GM12878 (cell line): ENCODE measurements around the gene SEC23IP. TPM values are rescaled to one million over a fixed set of nuclear protein-coding genes. Genes with fewer than 3 reads are reported as not detected.

ENCODE experiments used
- ATAC-seq: fragments of 200-7000 bp; cut with Tn5 transposase; 3 replicates; pipeline ENCODE4 v1.9.1; 2020; ENCODE audit warnings: mild to moderate bottlenecking, moderate library complexity
- BruUV-seq: library from RNA; stranded (reverse); fragments of 400-500 nt; replicated peaks from 2 replicates; lab custom pipeline; 2021; lab: Mats Ljungman, UMichigan
- CTCF ChIA-PET: fragments of 300-600 bp; sonication (Branson Sonifier 250); formaldehyde crosslinking; extraction: SDS; loops from one replicate; lab custom pipeline; 2021; ENCODE audit warnings: inconsistent platforms; lab: Yijun Ruan, JAX
- POLR2A ChIA-PET: fragments of 350-600 bp; formaldehyde crosslinking; extraction: SDS; loops from one replicate; lab custom pipeline; 2021; ENCODE audit warnings: inconsistent platforms; lab: Charles Lee
- RAD21 ChIA-PET: fragments of 300-600 bp; sonication (Branson Sonifier 250); formaldehyde crosslinking; loops from one replicate; lab custom pipeline; 2023; ENCODE audit warnings: antibody characterized with exemption; ENCODE audit not compliant: unreplicated experiment; lab: Charles Lee
- SMC1A ChIA-PET: fragments of 300-600 bp; sonication (Branson Sonifier 250); formaldehyde crosslinking; loops from one replicate; lab custom pipeline; 2023; ENCODE audit not compliant: unreplicated experiment, uncharacterized antibody; lab: Charles Lee
- DNase-seq: peaks from one replicate; pipeline ENCODE4 v3.0.0-alpha.2; 2011; ENCODE audit warnings: low read depth, low spot score
- FAIRE-seq: peaks from 3 replicates; lab custom pipeline; 2011; peaks lifted over from hg19 to GRCh38; lab: Jason Lieb, UNC
- H2AFZ ChIP-seq: 2 replicates; pipeline ENCODE4 v1.6.0; 2011; ENCODE audit warnings: low read depth, low read length, control low read depth; ENCODE audit not compliant: control insufficient read depth
- H3K27ac ChIP-seq: 2 replicates; pipeline ENCODE4 v1.5.1; 2011; ENCODE audit warnings: control low read depth; ENCODE audit not compliant: control insufficient read depth, insufficient read depth
- H3K27me3 ChIP-seq, 2 experiments: replicated peaks in 1 of 2; 2 replicates each; pipeline versions ENCODE4 v1.6.0 to v1.6.1; 2011; ENCODE audit warnings: low read length in 1 of 2; ENCODE audit not compliant: control insufficient read depth in 2 of 2, insufficient read depth in 2 of 2
- H3K36me3 ChIP-seq, 2 experiments: 2 replicates each; pipeline ENCODE4 v1.5.1; 2011; ENCODE audit warnings: low read length in 1 of 2; ENCODE audit not compliant: control insufficient read depth in 2 of 2, insufficient read depth in 2 of 2
- H3K4me1 ChIP-seq: 2 replicates; pipeline ENCODE4 v1.6.1; 2011; ENCODE audit warnings: mild to moderate bottlenecking, low read length, moderate library complexity, mixed read lengths; ENCODE audit not compliant: control insufficient read depth, insufficient read depth
- H3K4me2 ChIP-seq: 2 replicates; pipeline ENCODE4 v1.6.0; 2011; ENCODE audit warnings: control low read depth; ENCODE audit not compliant: control insufficient read depth, insufficient read depth
- H3K4me3 ChIP-seq: fragments of 200-600 bp; sonication (generic); 2 replicates; pipeline ENCODE4 v1.5.1; 2016
- H3K79me2 ChIP-seq: 2 replicates; pipeline ENCODE4 v1.6.0; 2011; ENCODE audit warnings: low read length; ENCODE audit not compliant: control insufficient read depth, insufficient read depth
- H3K9ac ChIP-seq: 2 replicates; pipeline ENCODE4 v1.8.0; 2011; ENCODE audit warnings: low read length, control low read depth, mixed read lengths; ENCODE audit not compliant: control insufficient read depth, insufficient read depth
- H3K9me3 ChIP-seq: replicated peaks from 3 replicates; pipeline ENCODE4 v1.5.1; 2011; ENCODE audit warnings: mild to moderate bottlenecking, low read length; ENCODE audit not compliant: control insufficient read depth, insufficient read depth
- H4K20me1 ChIP-seq: 2 replicates; pipeline ENCODE4 v1.6.0; 2011; ENCODE audit not compliant: control insufficient read depth, insufficient read depth
- ATF7 ChIP-seq: fragments of 450-650 bp; IDR thresholded peaks from 2 replicates; pipeline ENCODE4 v1.6.1; 2016; ENCODE audit warnings: low read depth, mild to moderate bottlenecking
- CREM ChIP-seq: IDR thresholded peaks from 2 replicates; pipeline ENCODE4 v1.6.1; 2014; ENCODE audit warnings: antibody characterized with exemption, low read depth
- EZH2 ChIP-seq: IDR thresholded peaks from 2 replicates; pipeline ENCODE4 v1.6.1; 2012; ENCODE audit warnings: low read depth, mild to moderate bottlenecking, control low read depth, inconsistent platforms, low read length, borderline replicate concordance; ENCODE audit not compliant: control insufficient read depth
- NFYB ChIP-seq: IDR thresholded peaks from 2 replicates; pipeline ENCODE4 v1.6.1; 2011; ENCODE audit warnings: low read depth, mild to moderate bottlenecking, low read length, improper control_type of control experiment, moderate library complexity; ENCODE audit not compliant: insufficient read depth
- RAD51 ChIP-seq: fragments of 450-650 bp; IDR thresholded peaks from 2 replicates; pipeline ENCODE4 v1.6.1; 2016; ENCODE audit warnings: moderate library complexity, mild to moderate bottlenecking, inconsistent platforms
- SREBF2 ChIP-seq: IDR thresholded peaks from 2 replicates; pipeline ENCODE4 v1.6.1; 2012; ENCODE audit warnings: mild to moderate bottlenecking, low read length
- STAT1 ChIP-seq: fragments of 450-650 bp; conservative IDR thresholded peaks from 2 replicates; pipeline ENCODE4 v1.6.1; 2014; ENCODE audit warnings: antibody characterized with exemption, mild to moderate bottlenecking
- WRNIP1 ChIP-seq: IDR thresholded peaks from 2 replicates; pipeline ENCODE4 v1.6.1; 2011; ENCODE audit warnings: low read depth, low read length, improper control_type of control experiment, borderline replicate concordance
- YY1 ChIP-seq: IDR thresholded peaks from 2 replicates; pipeline ENCODE4 v1.6.1; 2011; ENCODE audit warnings: low read depth, mild to moderate bottlenecking, low read length
- ZBED1 ChIP-seq: IDR thresholded peaks from 2 replicates; pipeline ENCODE4 v1.6.1; 2016; ENCODE audit warnings: borderline replicate concordance
- ZNF622 ChIP-seq: fragments of 450-650 bp; IDR thresholded peaks from 2 replicates; pipeline ENCODE4 v1.6.1; 2017; ENCODE audit warnings: mild to moderate bottlenecking, inconsistent platforms
- ZNF687 ChIP-seq: fragments of 450-650 bp; IDR thresholded peaks from 2 replicates; pipeline ENCODE4 v1.6.1; 2017; ENCODE audit warnings: mild to moderate bottlenecking, moderate library complexity
- WGBS: methylation state at CpG from one replicate; pipeline ENCODE4 v1.1.6; 2016; ENCODE audit warnings: low lambda C conversion rate; ENCODE audit not compliant: insufficient replicate concordance, insufficient coverage; ENCODE audit errors: missing lambda C conversion rate; 5-methylcytosine and 5-hydroxymethylcytosine counted together
- in situ Hi-C: fragments of 300-500 bp; cut with MboI; formaldehyde crosslinking; loops from 9 replicates; pipeline ENCODE4 v1.14.3; 2018; ENCODE audit warnings: mixed read lengths
- intact Hi-C: fragments of 100-400 bp; cut with micrococcal nuclease; formaldehyde crosslinking; loops from one replicate; pipeline ENCODE4 v1.14.2; 2022; ENCODE audit not compliant: unreplicated experiment
- polyA plus RNA-seq, 11 experiments: library from polyadenylated mRNA; depleted of rRNA in 4 of 11; unstranded in 6 of 11; stranded (reverse) in 5 of 11; fragments of >200 nt; fragmentation: Nextera tagmentation in 4 of 11; fragmentation: Illumina TruSeq in 1 of 11; extraction: Ambion mirVana in 4 of 11; extraction: Trizol in 1 of 11; gene quantifications; 1 replicate in 1 of 11; 2 replicates in 10 of 11; pipeline versions ENCODE4 v1.2.1 to v1.2.3, GENCODE V29; 2011 to 2016; ENCODE audit warnings: inconsistent platforms in 2 of 11, missing spikeins in 2 of 11, low read depth in 1 of 11
- total RNA-seq, 4 experiments: library from RNA; depleted of rRNA in 3 of 4; stranded (reverse); fragments of >200 nt in 3 of 4; fragmentation: Illumina TruSeq in 1 of 4; extraction: Trizol in 1 of 4; gene quantifications; 2 replicates each; pipeline versions ENCODE4 v1.2.1 to v1.2.3, GENCODE V29; 2013 to 2021

The SEC23IP gene
- total and polyA plus RNA-seq, 10 of the 15 experiments (the other 5 are each of a cell fraction or from before 2014, with no cell fraction given): 15.1 to 82.5 (median 36.0) TPM

GRCh38 chr10:119976421-119976820, 83.9 kb downstream of the SEC23IP start:
- RAD21 ChIA-PET: no interaction called here
- Histone ChIP-seq H4K20me1 (no peaks in the 10 kb centered on the region), H2AFZ (no peak overlapping the region), H3K79me2 (no peaks in the 10 kb centered on the region), H3K27ac (no peak overlapping the region), H3K27me3 (no peaks in the 10 kb centered on the region), H3K36me3 (no peaks in the 10 kb centered on the region), H3K4me1 (no peaks in the 10 kb centered on the region), H3K9me3 (no peaks in the 10 kb centered on the region), H3K9ac (no peak overlapping the region), H3K4me2 (no peak overlapping the region), H3K4me3 (no peak overlapping the region)
- TF ChIP-seq WRNIP1: no peak
- no peak for TF ChIP-seq YY1
- no peak for TF ChIP-seq ZBED1
- TF ChIP-seq SREBF2: no peak
- no peak for TF ChIP-seq RAD51
- no peak for TF ChIP-seq EZH2
- no peak for TF ChIP-seq ATF7
- no peak for TF ChIP-seq STAT1
- no peak for TF ChIP-seq NFYB
- TF ChIP-seq ZNF622: no peak
- no peak for TF ChIP-seq ZNF687
- TF ChIP-seq CREM: no peak
- CTCF ChIA-PET: interaction anchor here (0.6 kb wide), 1 partner anchor 61 kb away, joined by 4 read pairs; no protein-coding TSS in a partner anchor
- FAIRE-seq: no peak
- in situ Hi-C loops (no loop called here), intact Hi-C loops (no loop called here)
- DNase-seq: no peak
- SMC1A ChIA-PET: interaction anchor here (1.5 kb wide), 1 partner anchor 9 kb away, joined by 3 read pairs; no protein-coding TSS in a partner anchor
- ATAC-seq: no peak
- no TSS peak for BruUV-seq
- POLR2A ChIA-PET: no interaction called here
- 13% methylated on average over 3 of the region's 3 CpGs for WGBS
